H9 (cell line): ENCODE data around the gene ZFR2. TPM values are rescaled to one million over a fixed set of nuclear protein-coding genes. Genes with fewer than 3 reads are reported as not detected.

Experiments used
- DNase-seq: peaks from one replicate; pipeline ENCODE4 v3.0.0-alpha.2; 2017
- H2AFZ ChIP-seq: one replicate; pipeline ENCODE4 v1.6.1; 2013; ENCODE audit warnings: mild to moderate bottlenecking, low read length, control low read depth, moderate library complexity
- H2AK5ac ChIP-seq: 2 replicates; pipeline ENCODE4 v1.6.1; 2013; ENCODE audit warnings: low read length, control low read depth, mixed read lengths; ENCODE audit not compliant: insufficient read length
- H2BK120ac ChIP-seq: one replicate; pipeline ENCODE4 v1.6.1; 2013; ENCODE audit warnings: low read depth, mild to moderate bottlenecking, low read length, control low read depth, inconsistent platforms; ENCODE audit not compliant: poor library complexity, severe bottlenecking
- H2BK12ac ChIP-seq: 2 replicates; pipeline ENCODE4 v1.6.1; 2013; ENCODE audit warnings: low read length, control low read depth, mixed read lengths, low read depth; ENCODE audit not compliant: insufficient read length
- H2BK15ac ChIP-seq: 2 replicates; pipeline ENCODE4 v1.6.1; 2013; ENCODE audit warnings: low read depth, low read length, control low read depth
- H2BK20ac ChIP-seq: one replicate; pipeline ENCODE4 v1.6.1; 2013; ENCODE audit warnings: low read depth, mild to moderate bottlenecking, low read length, control low read depth, inconsistent platforms; ENCODE audit not compliant: poor library complexity, severe bottlenecking
- H2BK5ac ChIP-seq: 2 replicates; pipeline ENCODE4 v1.6.1; 2013; ENCODE audit warnings: low read length, control low read depth, mixed read lengths; ENCODE audit not compliant: insufficient read length
- H3K14ac ChIP-seq: 2 replicates; pipeline ENCODE4 v1.6.1; 2013; ENCODE audit warnings: low read length, control low read depth; ENCODE audit not compliant: insufficient read depth
- H3K18ac ChIP-seq: 2 replicates; pipeline ENCODE4 v1.6.1; 2013; ENCODE audit warnings: low read depth, mild to moderate bottlenecking, mixed read lengths, low read length, control low read depth; ENCODE audit not compliant: insufficient read length
- H3K23ac ChIP-seq: 2 replicates; pipeline ENCODE4 v1.6.1; 2013; ENCODE audit warnings: low read length, control low read depth, mixed read lengths, low read depth; ENCODE audit not compliant: insufficient read length
- H3K23me2 ChIP-seq: 2 replicates; pipeline ENCODE4 v1.6.1; 2013; ENCODE audit warnings: low read depth, mild to moderate bottlenecking, mixed read lengths, low read length, control low read depth; ENCODE audit not compliant: insufficient read length, poor library complexity, severe bottlenecking
- H3K27ac ChIP-seq: 2 replicates; pipeline ENCODE4 v1.5.1; 2013; ENCODE audit warnings: low read length, control low read depth, mixed read lengths, low read depth; ENCODE audit not compliant: insufficient read length
- H3K27me3 ChIP-seq: 2 replicates; pipeline ENCODE4 v1.6.1; 2013; ENCODE audit warnings: low read length, control low read depth, inconsistent platforms; ENCODE audit not compliant: insufficient read depth
- H3K4ac ChIP-seq: 2 replicates; pipeline ENCODE4 v1.6.1; 2013; ENCODE audit warnings: low read depth, mild to moderate bottlenecking, control low read depth, inconsistent platforms, low read length, moderate library complexity
- H3K4me1 ChIP-seq: 2 replicates; pipeline ENCODE4 v1.6.1; 2013; ENCODE audit warnings: low read length, control low read depth, inconsistent platforms; ENCODE audit not compliant: insufficient read depth
- H3K4me2 ChIP-seq: 2 replicates; pipeline ENCODE4 v1.6.1; 2013; ENCODE audit warnings: low read length, control low read depth, mixed read lengths; ENCODE audit not compliant: insufficient read length, insufficient read depth
- H3K56ac ChIP-seq: 2 replicates; pipeline ENCODE4 v1.6.1; 2013; ENCODE audit warnings: low read depth, mild to moderate bottlenecking, mixed read lengths, low read length, control low read depth; ENCODE audit not compliant: insufficient read length
- H3K79me1 ChIP-seq: 2 replicates; pipeline ENCODE4 v1.6.1; 2013; ENCODE audit warnings: low read depth, mild to moderate bottlenecking, moderate library complexity, low read length, control low read depth, inconsistent platforms; ENCODE audit not compliant: insufficient read depth, poor library complexity, severe bottlenecking
- H3K79me2 ChIP-seq: 2 replicates; pipeline ENCODE4 v1.6.1; 2013; ENCODE audit warnings: low read length, control low read depth, inconsistent platforms; ENCODE audit not compliant: insufficient read depth
- H3K9ac ChIP-seq: 2 replicates; pipeline ENCODE4 v1.6.1; 2013; ENCODE audit warnings: low read length, control low read depth, mixed read lengths; ENCODE audit not compliant: insufficient read length; ENCODE audit errors: extremely low read depth
- H3K9me3 ChIP-seq: one replicate; pipeline ENCODE4 v1.6.1; 2013; ENCODE audit warnings: low read depth, low read length, inconsistent platforms; ENCODE audit not compliant: control insufficient read depth
- H3T11ph ChIP-seq: one replicate; pipeline ENCODE4 v1.6.1; 2013; ENCODE audit warnings: mild to moderate bottlenecking, low read length, control low read depth, inconsistent platforms
- H4K20me1 ChIP-seq: one replicate; pipeline ENCODE4 v1.6.1; 2013; ENCODE audit not compliant: control insufficient read depth, insufficient read length, insufficient read depth
- H4K5ac ChIP-seq: 2 replicates; pipeline ENCODE4 v1.6.1; 2013; ENCODE audit warnings: low read depth, mild to moderate bottlenecking, mixed read lengths, low read length, control low read depth; ENCODE audit not compliant: insufficient read length
- H4K8ac ChIP-seq: replicated peaks from 2 replicates; pipeline ENCODE4 v1.6.1; 2013; ENCODE audit warnings: low read length, control low read depth, mixed read lengths, low read depth; ENCODE audit not compliant: insufficient read length
- H4K91ac ChIP-seq: 2 replicates; pipeline ENCODE4 v1.6.1; 2013; ENCODE audit warnings: low read depth, mild to moderate bottlenecking, moderate library complexity, mixed read lengths, low read length, control low read depth; ENCODE audit not compliant: insufficient read length
- H3K27ac Mint-ChIP-seq, 3 experiments: 2 replicates in 2 of 3; 3 replicates in 1 of 3; pipeline ENCODE4 v1.8.0; 2020 to 2021; ENCODE audit warnings: mixed read lengths in 3 of 3, mild to moderate bottlenecking in 1 of 3, moderate library complexity in 1 of 3
- H3K27me3 Mint-ChIP-seq: 2 replicates; pipeline ENCODE4 v1.8.0; 2021; ENCODE audit warnings: low read depth, mild to moderate bottlenecking, moderate library complexity, mixed read lengths
- H3K36me3 Mint-ChIP-seq, 3 experiments: 2 replicates in 2 of 3; 3 replicates in 1 of 3; pipeline ENCODE4 v1.8.0; 2020 to 2021; ENCODE audit warnings: low read depth in 3 of 3, mixed read lengths in 3 of 3; ENCODE audit not compliant: insufficient read depth in 1 of 3
- H3K4me1 Mint-ChIP-seq, 2 experiments: 2 replicates each; pipeline ENCODE4 v1.8.0; 2020; ENCODE audit warnings: mixed read lengths in 2 of 2
- H3K4me3 Mint-ChIP-seq, 2 experiments: 2 replicates in 1 of 2; 3 replicates in 1 of 2; pipeline ENCODE4 v1.8.0; 2020 to 2021; ENCODE audit warnings: mild to moderate bottlenecking in 2 of 2, mixed read lengths in 2 of 2, moderate library complexity in 1 of 2
- H3K9me3 Mint-ChIP-seq, 2 experiments: 2 replicates in 1 of 2; 3 replicates in 1 of 2; pipeline ENCODE4 v1.8.0; 2020; ENCODE audit warnings: mild to moderate bottlenecking in 2 of 2, mixed read lengths in 2 of 2, moderate library complexity in 1 of 2
- CTCF ChIP-seq: fragments of 200-600 bp; sonication (generic); conservative IDR thresholded peaks from 3 replicates; pipeline ENCODE4 v1.8.0; 2021; ENCODE audit warnings: antibody characterized with exemption, mild to moderate bottlenecking
- WGBS: extraction: QIAGEN DNeasy Blood & Tissue Kit; methylation state at CpG from one replicate; pipeline ENCODE4 v1.1.7; 2013; ENCODE audit warnings: missing lambda C conversion rate, low lambda C conversion rate, mixed read lengths; ENCODE audit not compliant: insufficient read length; ENCODE audit errors: extremely low coverage; 5-methylcytosine and 5-hydroxymethylcytosine counted together
- total RNA-seq: library from RNA; stranded (reverse); gene quantifications from 2 replicates; pipeline ENCODE4 v1.2.1, GENCODE V29; 2021

ZFR2 gene
- total RNA-seq, 1 experiment from 2014 or later = 18.3 TPM

- no peaks in the 10 kb centered on the region for H3K4me1 Mint-ChIP-seq
- no peak for DNase-seq
- no peak overlapping the region for H3K23ac ChIP-seq
- H3K4me2 ChIP-seq = no peak overlapping the region
- H3K79me2 ChIP-seq = no peaks in the 10 kb centered on the region
- H2AFZ ChIP-seq = no peak overlapping the region
- no peak overlapping the region for H3K4me3 Mint-ChIP-seq
- no peak overlapping the region for H4K8ac ChIP-seq
- no peak overlapping the region for H2BK12ac ChIP-seq
- H3K27me3 Mint-ChIP-seq = no peaks in the 10 kb centered on the region
- H3K79me1 ChIP-seq = no peaks in the 10 kb centered on the region
- peaks cover 6 to 29% (median 13%) of the 10 kb centered on the region in 3 experiments; a peak in 5 of 7 replicates for H3K36me3 Mint-ChIP-seq
- H2AK5ac ChIP-seq = no peak overlapping the region
- no peak for TF ChIP-seq CTCF
- H3K9me3 ChIP-seq = no peaks in the 10 kb centered on the region
- no peak overlapping the region for H4K5ac ChIP-seq
- H3K4ac ChIP-seq = no peak overlapping the region
- H2BK20ac ChIP-seq = no peak overlapping the region
- no peaks in the 10 kb centered on the region for H4K20me1 ChIP-seq
- H4K91ac ChIP-seq = no peak overlapping the region
- no peak overlapping the region for H3K9ac ChIP-seq
- H3T11ph ChIP-seq = no peak overlapping the region
- no peak overlapping the region for H2BK15ac ChIP-seq
- peaks cover 3% of the 10 kb centered on the region for H3K23me2 ChIP-seq
- H3K56ac ChIP-seq = no peak overlapping the region
- H2BK5ac ChIP-seq = no peak overlapping the region
- no peak overlapping the region for H2BK120ac ChIP-seq
- no peak overlapping the region for H3K14ac ChIP-seq
- no peak overlapping the region for H3K27ac ChIP-seq
- H3K9me3 Mint-ChIP-seq = no peaks in the 10 kb centered on the region
- no peaks in the 10 kb centered on the region for H3K27me3 ChIP-seq
- no peaks in the 10 kb centered on the region for H3K4me1 ChIP-seq
- no peak overlapping the region for H3K18ac ChIP-seq
- H3K27ac Mint-ChIP-seq = peak overlapping the region in 1 of 3 experiments; percentile 52; a peak in 1 of 7 replicates
- no CpG with 5 or more reads among the region's 17 CpGs for WGBS
Measured at GRCh38 chr19:3890591-3890990, 21.8 kb upstream of the ZFR2 start.
